Activated CD4-positive, alpha-beta T cell treated with anti-CD3 and anti-CD28 coated beads for 36 hours (primary cell): Measurements from ENCODE around the gene SLC22A5. TPM values are rescaled to one million over a fixed set of nuclear protein-coding genes. Genes with fewer than 3 reads are reported as not detected.
"Not testable (repeated sequence)": the region's sequence is repeated elsewhere in the genome, so short reads cannot be mapped to it uniquely, and the experiment has no call there.

Experiments
- ATAC-seq: fragments of 200-7000 bp; cut with Tn5 transposase; one replicate; pipeline ENCODE4 v1.10.0; 2021; ENCODE audit warnings: mild to moderate bottlenecking, moderate library complexity
- CTCF ChIA-PET: fragments of 350-600 bp; sonication (Branson Sonifier 250); formaldehyde crosslinking; loops from one replicate; lab custom pipeline; 2021; ENCODE audit warnings: antibody characterized with exemption; lab: Charles Lee
- POLR2A ChIA-PET: fragments of 350-600 bp; sonication (Branson Sonifier 250); formaldehyde crosslinking; loops from one replicate; lab custom pipeline; 2021; ENCODE audit warnings: antibody characterized with exemption, inconsistent platforms; lab: Charles Lee
- DNase-seq: peaks from one replicate; pipeline ENCODE4 v3.0.0-alpha.2; 2020
- H3K27ac Mint-ChIP-seq: one replicate; pipeline ENCODE4 v1.8.0; 2021; ENCODE audit warnings: mixed read lengths
- H3K27me3 Mint-ChIP-seq: one replicate; pipeline ENCODE4 v1.8.0; 2021; ENCODE audit warnings: mixed read lengths
- H3K36me3 Mint-ChIP-seq: one replicate; pipeline ENCODE4 v1.8.0; 2021; ENCODE audit warnings: low read depth, mixed read lengths
- H3K4me1 Mint-ChIP-seq: one replicate; pipeline ENCODE4 v1.8.0; 2021; ENCODE audit warnings: mixed read lengths
- H3K4me3 Mint-ChIP-seq: one replicate; pipeline ENCODE4 v1.8.0; 2021; ENCODE audit warnings: mild to moderate bottlenecking, moderate library complexity, mixed read lengths
- H3K9me3 Mint-ChIP-seq: one replicate; pipeline ENCODE4 v1.8.0; 2021; ENCODE audit warnings: low read depth, mixed read lengths
- intact Hi-C, 2 experiments: fragments of 100-400 bp; cut with DNase I in 1 of 2; cut with micrococcal nuclease in 1 of 2; formaldehyde crosslinking; loops; one replicate each; pipeline versions ENCODE4 v1.14.2 to v1.15.1; 2022 to 2024; cut with DNase I, micrococcal nuclease
- total RNA-seq, 2 experiments: library from RNA; stranded (reverse); gene quantifications; one replicate each; pipeline ENCODE4 v1.2.3, GENCODE V29; 2021

The SLC22A5 gene
- total RNA-seq, 2 experiments from 2014 or later = 3.7 to 4.9 TPM

DNA sequence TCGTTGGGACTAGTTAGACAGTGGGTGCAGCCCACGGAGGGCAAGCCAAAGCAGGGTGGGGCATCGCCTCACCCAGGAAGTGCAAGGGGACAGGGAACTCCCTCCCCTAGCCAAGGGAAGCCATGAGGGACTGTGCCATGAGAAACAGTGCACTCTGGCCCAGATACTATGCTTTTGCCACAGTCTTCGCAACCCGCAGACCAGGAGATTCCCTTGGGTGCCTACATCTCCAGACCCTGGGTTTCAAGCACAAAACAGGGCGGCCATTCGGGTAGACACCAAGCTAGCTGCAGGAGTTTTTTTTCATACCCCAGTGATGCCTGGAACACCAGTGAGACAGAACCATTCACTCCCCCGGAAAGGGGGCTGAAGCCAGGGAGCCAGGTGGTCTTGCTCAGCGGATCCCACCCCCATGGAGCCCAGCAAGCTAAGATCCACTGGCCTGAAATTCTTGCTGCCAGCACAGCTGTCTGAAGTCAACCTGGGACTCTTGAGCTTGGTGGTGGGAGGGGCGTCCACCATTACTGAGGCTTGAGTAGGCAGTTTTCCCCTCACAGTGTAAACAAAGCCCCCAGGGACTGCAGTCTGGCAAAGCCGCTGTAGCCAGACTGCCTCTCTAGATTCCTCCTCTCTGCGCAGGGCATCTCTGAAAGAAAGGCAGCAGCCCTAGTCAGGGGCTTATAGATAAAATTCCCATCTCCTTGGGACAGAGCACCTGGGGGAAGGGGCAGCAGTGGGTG lies 28.6 kb downstream of the SLC22A5 start:
- not testable (repeated sequence) for H3K4me3 Mint-ChIP-seq, H3K27ac Mint-ChIP-seq, DNase-seq, H3K27me3 Mint-ChIP-seq, H3K36me3 Mint-ChIP-seq, ATAC-seq, H3K9me3 Mint-ChIP-seq
- POLR2A ChIA-PET = interaction anchor here (1.0 to 1.3 kb wide), 2 partner anchors 83 to 90 kb away, joined by 3 to 4 read pairs; no protein-coding TSS in a partner anchor
- intact Hi-C loops = loop anchor here in 1 of 2 experiments (1.0 kb wide), 1 partner anchor 13 kb away; no protein-coding TSS in a partner anchor
- CTCF ChIA-PET = interaction anchor here (0.8 to 3.0 kb wide), 6 partner anchors 8 to 17 kb away, joined by 3 to 6 read pairs (median 4); no protein-coding TSS in a partner anchor
- peaks cover 59% of the 10 kb centered on the region for H3K4me1 Mint-ChIP-seq

DNA sequence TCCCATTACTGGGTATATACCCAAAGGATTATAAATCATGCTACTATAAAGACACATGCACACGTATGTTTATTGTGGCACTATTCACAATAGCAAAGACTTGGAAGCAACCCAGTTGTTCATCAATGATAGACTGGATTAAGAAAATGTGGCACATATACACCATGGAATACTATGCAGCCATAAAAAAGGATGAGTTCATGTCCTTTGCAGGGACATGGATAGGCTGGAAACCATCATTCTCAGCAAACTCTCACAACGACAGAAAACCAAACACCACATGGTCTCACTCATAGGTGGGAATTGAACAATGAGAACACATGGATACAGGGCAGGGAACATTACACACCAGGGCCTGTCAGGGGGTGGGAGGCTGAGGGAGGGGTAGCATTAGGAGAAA lies 34.5 kb downstream of the SLC22A5 start:
- intact Hi-C loops = not testable (repeated sequence)

DNA sequence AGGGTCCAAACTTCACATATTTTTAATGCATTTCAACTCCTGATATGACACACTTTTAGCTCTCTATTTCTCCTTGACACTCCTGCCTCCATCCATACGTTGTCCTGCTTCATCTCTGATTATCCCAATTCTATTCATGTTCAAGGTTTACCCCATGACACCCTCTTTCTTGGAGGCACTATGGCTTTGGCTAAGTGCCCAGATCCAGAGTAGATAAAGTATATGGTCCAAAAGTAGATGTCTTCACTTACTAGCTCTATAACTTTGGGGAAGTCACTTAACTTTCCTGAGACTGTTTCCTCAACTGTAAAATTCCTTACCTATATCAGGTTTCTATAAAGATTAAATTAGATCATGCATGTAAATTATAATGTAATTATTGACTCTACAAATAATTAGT lies 36.1 kb downstream of the SLC22A5 start:
- ChIA-PET CTCF (interaction anchor here (0.6 to 3.2 kb wide), 8 partner anchors 9 to 227 kb away, joined by 3 to 14 read pairs (median 4); no protein-coding TSS in a partner anchor), POLR2A (interaction anchor here (0.7 to 2.3 kb wide), 3 partner anchors 72 to 151 kb away, joined by 3 to 10 read pairs (median 5); partner anchors contain the start of gene RAD50)
- no peaks in the 10 kb centered on the region for H3K36me3 Mint-ChIP-seq
- no peaks in the 10 kb centered on the region for H3K9me3 Mint-ChIP-seq
- DNase-seq = no peak
- no peaks in the 10 kb centered on the region for H3K27me3 Mint-ChIP-seq
- H3K27ac Mint-ChIP-seq = no peak overlapping the region
- ATAC-seq = no peak
- H3K4me1 Mint-ChIP-seq = peaks cover 51% of the 10 kb centered on the region
- no peak overlapping the region for H3K4me3 Mint-ChIP-seq
- intact Hi-C loops = no loop called here

More for the DNA sequence above, 34.5 kb downstream of the SLC22A5 start:
- CTCF ChIA-PET = interaction anchor here (3.2 kb wide), 1 partner anchor 96 kb away, joined by 11 read pairs; no protein-coding TSS in a partner anchor
- H3K4me1 Mint-ChIP-seq = peaks cover 54% of the 10 kb centered on the region
- POLR2A ChIA-PET, DNase-seq, H3K27ac Mint-ChIP-seq, ATAC-seq, H3K27me3 Mint-ChIP-seq, H3K36me3 Mint-ChIP-seq, H3K4me3 Mint-ChIP-seq, H3K9me3 Mint-ChIP-seq: not testable (repeated sequence)

DNA sequence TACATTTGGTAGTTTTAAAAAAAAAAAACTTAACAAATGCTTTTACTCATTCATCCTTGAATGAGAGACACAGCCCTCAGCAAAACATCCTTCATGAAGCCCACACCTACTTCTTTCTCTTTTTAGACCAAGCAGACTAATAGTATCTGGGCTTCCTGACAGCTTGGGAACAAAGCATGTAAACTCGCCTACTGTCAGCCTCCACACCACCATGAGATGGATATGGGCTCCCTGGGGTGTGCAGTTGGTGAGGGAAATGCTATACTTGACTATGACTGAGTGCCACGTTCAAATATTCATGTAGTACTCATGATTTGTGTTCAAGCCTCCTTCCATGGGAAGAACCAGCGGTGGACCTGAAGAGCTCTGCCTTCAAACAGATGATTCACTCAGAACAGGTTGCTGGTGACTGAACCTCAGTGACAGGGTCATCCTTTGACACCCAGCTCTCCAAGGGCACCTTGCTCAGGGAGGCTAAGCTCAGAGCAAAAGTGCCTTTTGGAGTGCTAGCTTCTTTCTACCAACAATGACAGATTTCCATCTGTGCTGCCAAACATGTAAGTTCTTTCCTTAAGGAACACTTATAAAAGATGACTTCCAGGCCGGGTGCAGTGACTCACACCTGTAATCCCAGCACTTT lies 36.8 kb downstream of the SLC22A5 start:
- CTCF ChIA-PET = interaction anchor here (0.6 to 3.2 kb wide), 12 partner anchors 9 to 257 kb away, joined by 3 to 14 read pairs (median 4); no protein-coding TSS in a partner anchor
- Mint-ChIP-seq H3K36me3 (no peaks in the 10 kb centered on the region), H3K4me1 (peaks cover 46% of the 10 kb centered on the region), H3K9me3 (no peaks in the 10 kb centered on the region), H3K27ac (peak overlapping the region; percentile 29), H3K27me3 (no peaks in the 10 kb centered on the region), H3K4me3 (no peak overlapping the region)
- peak; percentile 30 for ATAC-seq
- no peak for DNase-seq
- POLR2A ChIA-PET = interaction anchor here (0.7 to 2.3 kb wide), 4 partner anchors 71 to 82 kb away, joined by 3 to 10 read pairs (median 4); no protein-coding TSS in a partner anchor
- intact Hi-C loops = no loop called here

DNA sequence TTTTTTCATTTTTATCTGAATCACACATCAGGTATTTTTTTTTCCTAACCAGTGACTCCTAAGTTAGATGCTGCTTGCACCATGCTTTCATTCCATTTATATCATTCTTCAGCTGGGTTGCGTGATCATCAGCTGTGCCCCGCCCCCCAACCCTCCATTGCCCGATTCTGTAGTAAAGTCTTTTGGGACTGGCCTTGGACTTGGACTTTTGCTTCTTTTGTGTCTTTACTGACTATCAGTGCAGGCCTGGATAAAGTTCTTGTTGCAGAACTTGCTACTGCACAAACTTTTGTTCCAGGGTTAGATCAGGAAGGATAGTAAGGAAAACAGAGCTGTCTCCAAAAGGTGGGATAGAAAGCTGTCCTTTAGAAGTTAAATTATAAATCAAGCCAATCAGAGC lies 38.5 kb downstream of the SLC22A5 start:
- Mint-ChIP-seq H3K27ac (peak overlapping the region; percentile 29), H3K36me3 (peaks cover 3% of the 10 kb centered on the region), H3K27me3 (no peaks in the 10 kb centered on the region), H3K4me1 (peaks cover 54% of the 10 kb centered on the region), H3K9me3 (no peaks in the 10 kb centered on the region), H3K4me3 (no peak overlapping the region)
- intact Hi-C loops = no loop called here
- POLR2A ChIA-PET = interaction anchor here (2.2 kb wide), 1 partner anchor 72 kb away, joined by 10 read pairs; no protein-coding TSS in a partner anchor
- ATAC-seq (no peak), DNase-seq (no peak)
- CTCF ChIA-PET = no interaction called here

DNA sequence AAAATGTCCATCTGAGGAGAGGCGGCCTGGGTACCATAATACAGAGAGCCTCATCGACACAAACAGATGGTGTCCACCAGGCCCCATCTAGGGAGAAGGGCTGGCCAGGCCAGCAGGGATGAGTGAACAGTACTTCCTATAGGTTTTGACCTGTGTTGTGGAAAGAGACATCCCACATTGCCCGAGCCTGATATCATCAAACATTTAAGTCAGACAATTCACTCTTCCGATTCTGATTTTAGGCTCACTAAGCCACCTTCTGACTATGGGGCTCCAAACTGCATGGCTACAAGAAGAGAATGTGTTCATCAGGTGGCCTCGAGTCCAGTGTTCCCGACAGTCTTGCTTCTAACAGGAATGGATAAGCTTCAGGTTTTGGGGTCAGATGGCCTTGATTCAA lies 38.9 kb downstream of the SLC22A5 start:
- Mint-ChIP-seq H3K9me3 (no peaks in the 10 kb centered on the region), H3K4me1 (peaks cover 59% of the 10 kb centered on the region), H3K27me3 (no peaks in the 10 kb centered on the region), H3K27ac (peak overlapping the region; percentile 27), H3K36me3 (peaks cover 7% of the 10 kb centered on the region), H3K4me3 (no peak overlapping the region)
- CTCF ChIA-PET = interaction anchor here (1.0 kb wide), 1 partner anchor 303 kb away, joined by 3 read pairs; no protein-coding TSS in a partner anchor
- ATAC-seq (no peak), DNase-seq (no peak)
- POLR2A ChIA-PET = no interaction called here
- intact Hi-C loops = no loop called here

DNA sequence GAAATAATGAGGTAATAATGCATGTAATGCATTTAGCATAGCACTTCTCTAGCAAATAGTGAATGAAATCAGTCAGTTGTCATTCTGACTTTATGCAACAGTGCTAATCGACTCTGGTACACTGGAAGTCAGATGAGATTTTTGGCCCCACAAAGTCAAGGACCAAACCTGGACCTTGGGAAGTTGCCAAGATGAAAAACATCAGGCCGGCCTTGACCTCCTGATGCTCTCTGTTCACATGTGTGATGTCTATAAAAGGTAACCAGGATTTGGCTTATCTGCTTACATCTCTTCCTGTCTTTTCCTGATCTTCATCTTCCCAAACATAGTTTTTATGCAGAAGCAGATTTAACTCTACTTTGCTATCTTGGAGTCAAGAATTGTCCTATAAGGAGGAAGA lies 39.5 kb downstream of the SLC22A5 start:
- CTCF ChIA-PET = interaction anchor here (0.5 to 3.8 kb wide), 5 partner anchors 10 to 402 kb away, joined by 3 to 21 read pairs (median 3); no protein-coding TSS in a partner anchor
- Mint-ChIP-seq H3K9me3 (peaks cover 3% of the 10 kb centered on the region), H3K4me3 (peak overlapping the region; percentile 83), H3K27me3 (no peaks in the 10 kb centered on the region), H3K36me3 (peaks cover 12% of the 10 kb centered on the region), H3K4me1 (peaks cover 64% of the 10 kb centered on the region), H3K27ac (peak overlapping the region; percentile 94)
- no peak for ATAC-seq
- intact Hi-C loops = no loop called here
- POLR2A ChIA-PET = interaction anchor here (1.0 kb wide), 1 partner anchor 81 kb away, joined by 3 read pairs; no protein-coding TSS in a partner anchor
- no peak for DNase-seq

DNA sequence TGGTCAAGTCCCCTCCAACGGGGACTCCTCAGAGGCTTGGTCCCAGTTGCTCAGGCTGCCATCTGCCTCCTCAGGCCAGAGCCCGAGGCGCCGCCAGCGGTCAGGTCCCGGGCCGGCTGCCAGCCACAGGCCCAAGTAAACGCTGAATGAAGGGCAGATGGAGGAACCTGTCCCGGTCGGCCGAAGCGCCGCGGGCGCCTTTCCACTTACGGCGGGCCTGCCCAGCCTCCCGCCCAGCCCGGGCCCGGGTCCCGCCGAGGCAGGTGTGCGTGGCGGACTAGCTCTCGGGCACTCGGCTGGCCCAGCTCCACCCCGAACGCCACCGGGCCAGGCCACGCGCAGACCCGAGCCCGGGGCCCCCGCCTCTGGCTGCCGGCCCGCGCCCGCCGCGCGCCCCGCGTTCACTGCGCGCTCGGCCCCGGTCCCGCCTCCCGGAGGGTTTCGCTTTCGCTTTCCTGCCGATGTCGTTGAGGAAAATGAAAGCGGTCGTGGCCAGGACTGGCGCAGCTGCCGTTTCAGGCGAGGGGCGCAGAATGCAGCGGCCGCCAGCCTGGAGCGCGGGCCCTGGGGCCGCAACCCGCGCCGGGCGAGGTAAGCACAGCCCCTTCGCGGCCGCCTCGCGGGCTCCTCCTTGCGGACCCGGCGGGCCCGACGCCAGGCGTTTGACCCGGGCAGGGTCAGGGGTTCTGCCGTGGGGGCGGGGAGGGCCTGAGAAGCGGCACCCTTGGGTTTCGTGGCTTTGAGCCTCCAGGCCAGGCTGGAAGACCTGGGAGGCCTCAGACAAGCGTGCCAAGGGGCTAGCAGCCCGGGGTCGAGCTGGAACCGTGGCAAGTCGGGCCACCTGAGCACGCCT lies 41.2 kb downstream of the SLC22A5 start:
- Mint-ChIP-seq H3K4me3 (peak overlapping the region; percentile 83), H3K27me3 (no peaks in the 10 kb centered on the region), H3K36me3 (peaks cover 16% of the 10 kb centered on the region), H3K4me1 (peaks cover 71% of the 10 kb centered on the region), H3K27ac (peak overlapping the region; percentile 98), H3K9me3 (peaks cover 3% of the 10 kb centered on the region)
- peak; percentile 92 for DNase-seq
- CTCF ChIA-PET = interaction anchor here (0.7 to 3.8 kb wide), 12 partner anchors 10 to 90 kb away, joined by 3 to 21 read pairs (median 10); no protein-coding TSS in a partner anchor
- peak; percentile 68 for ATAC-seq
- POLR2A ChIA-PET = interaction anchor here (0.7 to 2.8 kb wide), 12 partner anchors 10 to 87 kb away, joined by 3 to 38 read pairs (median 6); partner anchors contain the start of gene IRF1
- intact Hi-C loops = loop anchor here (1.0 to 10.0 kb wide), 11 partner anchors 9 to 554 kb away; partner anchors contain the start of genes AFF4 (in 1 of the 2) and IRF1 (in 1 of the 2)

DNA sequence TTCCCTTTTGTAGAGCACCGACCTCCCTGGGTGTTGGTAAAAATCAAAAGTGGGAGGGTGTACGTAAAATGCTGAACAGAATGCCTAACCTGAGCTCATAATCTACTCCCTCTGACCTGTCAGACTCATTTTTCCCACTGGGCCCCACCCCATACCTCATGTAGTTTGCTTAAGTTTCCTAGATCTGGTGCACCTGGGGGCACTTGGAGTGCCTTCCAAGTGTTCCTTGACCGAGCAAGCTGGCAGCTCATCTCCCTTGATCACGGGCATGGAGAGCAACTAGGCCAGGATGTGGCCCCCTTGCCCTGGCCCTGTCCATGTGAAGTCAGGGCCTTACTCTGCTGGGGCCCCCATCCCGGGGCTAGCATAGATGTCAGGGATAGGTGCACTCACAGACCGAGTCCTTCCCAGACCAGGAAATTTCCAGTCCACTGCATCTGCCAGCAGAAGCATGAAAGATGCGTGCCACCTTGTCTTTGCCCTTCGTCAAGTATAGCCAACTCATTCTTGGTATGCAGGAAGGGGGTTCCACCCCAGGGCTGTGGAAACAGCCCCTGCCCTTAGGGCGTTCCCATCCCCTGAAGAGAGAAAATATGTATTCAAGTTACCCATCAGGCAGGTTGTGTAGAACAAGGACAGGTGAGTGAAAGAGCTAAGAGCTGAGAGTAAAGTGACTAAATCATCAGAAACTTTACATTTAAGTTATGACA lies 41.9 kb downstream of the SLC22A5 start:
- ChIA-PET CTCF (interaction anchor here (0.7 to 3.8 kb wide), 14 partner anchors 9 to 89 kb away, joined by 3 to 21 read pairs (median 6); no protein-coding TSS in a partner anchor), POLR2A (interaction anchor here (0.7 to 2.8 kb wide), 13 partner anchors 9 to 89 kb away, joined by 3 to 38 read pairs (median 5); partner anchors contain the start of gene IRF1)
- Mint-ChIP-seq H3K4me1 (peaks cover 70% of the 10 kb centered on the region), H3K4me3 (peak overlapping the region; percentile 83), H3K27me3 (no peaks in the 10 kb centered on the region), H3K9me3 (peaks cover 3% of the 10 kb centered on the region), H3K27ac (peak overlapping the region; percentile 98), H3K36me3 (peaks cover 16% of the 10 kb centered on the region)
- intact Hi-C loops = loop anchor here (1.0 to 10.0 kb wide), 9 partner anchors 8 to 553 kb away; partner anchors contain the start of genes AFF4 (in 1 of the 2) and IRF1 (in 1 of the 2)
- DNase-seq (peak; percentile 57), ATAC-seq (peak; percentile 45)
